ENCODE data around the gene CCN5.

DNA sequence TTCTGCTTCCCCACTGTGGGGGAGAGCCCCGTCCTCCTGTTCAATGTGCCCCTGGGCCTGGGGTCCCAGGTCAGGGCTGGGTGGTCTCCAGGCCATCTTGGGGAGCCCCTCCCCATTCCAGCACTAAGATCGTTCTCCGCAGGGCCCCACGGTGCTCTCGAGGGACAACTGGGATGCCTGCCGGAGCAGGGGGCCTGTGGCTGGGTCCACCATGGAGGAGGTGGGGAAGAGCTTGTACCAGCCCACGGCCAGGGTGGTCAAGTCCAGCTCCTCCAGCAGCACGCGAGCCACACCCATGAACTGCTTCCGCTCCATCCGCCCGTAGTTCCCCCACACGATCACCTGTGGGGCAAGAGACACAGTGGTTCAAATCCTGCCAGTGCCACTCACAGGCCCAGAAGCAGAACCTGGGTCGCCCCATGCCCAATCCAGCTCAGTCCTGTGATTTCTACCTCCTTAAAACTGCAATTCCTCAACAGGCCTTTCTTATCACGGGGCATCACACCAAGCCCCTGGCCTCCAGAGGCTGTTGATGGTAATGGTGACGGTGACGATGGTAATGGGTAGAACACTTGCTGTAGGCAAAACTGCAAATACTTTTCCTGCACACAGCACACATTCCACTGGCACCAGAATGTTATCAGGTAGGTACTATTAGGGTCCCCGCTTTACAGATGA is 41.0 kb downstream of the CCN5 start:
- TF ChIP-seq EZH2phosphoT487 (IDR thresholded peaks at IDR 0.05; ENCODE audit: insufficient read depth, low read depth) (no peak), EZH2 (IDR thresholded peaks at IDR 0.05; ENCODE audit: insufficient read depth, poor library complexity, severe bottlenecking) (no peak)
